HG03135 (cell line): ENCODE data around the gene CD300LF.

Experiments
- ATAC-seq: cut with Tn5 transposase; IDR thresholded peaks from one replicate; pipeline ENCODE4 v1.9.1; 2021; ENCODE audit warnings: mild to moderate bottlenecking, moderate library complexity; ENCODE audit not compliant: unreplicated experiment

CD300LF gene

GRCh38 chr17:74645010-74645409 lies 67.7 kb downstream of the CD300LF start:
- no peak for ATAC-seq

DNA sequence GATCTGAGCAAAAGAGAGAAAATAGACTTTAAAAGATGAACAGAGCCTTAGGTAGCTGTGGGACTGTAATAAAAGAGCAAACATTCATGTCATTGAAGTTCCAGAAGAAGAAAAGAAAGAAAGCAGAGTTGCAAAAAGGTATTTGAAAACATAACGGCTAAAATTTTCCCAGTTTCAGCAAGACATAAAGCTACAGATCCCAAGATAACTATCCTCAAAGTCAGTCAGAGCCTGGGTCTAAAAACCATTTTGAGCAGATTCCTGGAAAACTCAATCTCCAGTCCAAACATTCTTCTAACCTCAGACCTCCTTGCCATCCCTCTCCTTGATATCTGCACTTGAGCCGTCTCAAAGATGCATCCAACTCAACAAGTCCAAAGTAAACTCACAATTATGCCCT lies 68.3 kb downstream of the CD300LF start:
- no peak for ATAC-seq
